PC-9 (cell line): Measurements from ENCODE around the gene COQ9.

Experiments
- CTCF ChIP-seq: fragments of 200-600 bp; sonication (generic); conservative IDR thresholded peaks from 2 replicates; pipeline ENCODE4 v1.6.1; 2017; ENCODE audit warnings: mixed run types, antibody characterized with exemption, mild to moderate bottlenecking, moderate library complexity
- EZH2 ChIP-seq: fragments of 200-600 bp; sonication (generic); IDR thresholded peaks from 2 replicates; pipeline ENCODE4 v1.8.0; 2017; ENCODE audit warnings: antibody characterized with exemption, low read depth

- no peak for TF ChIP-seq CTCF
- no peak for TF ChIP-seq EZH2
Observed at GRCh38 chr16:57503366-57503765, 56.1 kb downstream of the COQ9 start.
